Colon (tissue), 2 donors: ENCODE results near the gene MBD6.

Experiments
- FAIRE-seq: peaks from 2 replicates; lab custom pipeline; 2012; peaks lifted over from hg19 to GRCh38; lab: Jason Lieb, UNC
- donor health status: control.
- donor health status: control.

The MBD6 gene

GRCh38 chr12:57577981-57578758 is 55.5 kb downstream of the MBD6 start:
- FAIRE-seq, result no peak

- FAIRE-seq, result no peak
Measured at GRCh38 chr12:57579011-57579410, 56.4 kb downstream of the MBD6 start.
